Smooth muscle cell (in vitro differentiated cells): Measurements from ENCODE around the gene GIT1. TPM values are rescaled to one million over a fixed set of nuclear protein-coding genes. Genes with fewer than 3 reads are reported as not detected.

Experiments used
- DNase-seq: peaks from one replicate; lab custom pipeline; 2025; ENCODE audit not compliant: unreplicated experiment; lab: John Stamatoyannopoulos, UW
- H2AFZ ChIP-seq: fragments of 200-600 bp; sonication (generic); 2 replicates; pipeline ENCODE4 v1.6.0; 2016; ENCODE audit warnings: antibody characterized with exemption, low read depth, mild to moderate bottlenecking
- H3F3A ChIP-seq: fragments of 200-600 bp; sonication (generic); 2 replicates; pipeline ENCODE4 v1.6.0; 2017; ENCODE audit warnings: antibody characterized with exemption, low read depth
- H3K27ac ChIP-seq: fragments of 200-600 bp; sonication (generic); 2 replicates; pipeline ENCODE4 v1.5.1; 2016; ENCODE audit warnings: low read depth, mild to moderate bottlenecking
- H3K27me3 ChIP-seq: fragments of 200-600 bp; sonication (generic); 2 replicates; pipeline ENCODE4 v1.6.1; 2016; ENCODE audit warnings: low read depth, mild to moderate bottlenecking
- H3K36me3 ChIP-seq: fragments of 200-600 bp; sonication (generic); 2 replicates; pipeline ENCODE4 v1.5.1; 2016; ENCODE audit warnings: low read depth
- H3K4me1 ChIP-seq: fragments of 200-600 bp; sonication (generic); 2 replicates; pipeline ENCODE4 v1.5.1; 2016; ENCODE audit warnings: low read depth
- H3K4me2 ChIP-seq: fragments of 200-600 bp; sonication (generic); 2 replicates; pipeline ENCODE4 v1.6.0; 2016; ENCODE audit warnings: mild to moderate bottlenecking
- H3K4me3 ChIP-seq: fragments of 200-600 bp; sonication (generic); 2 replicates; pipeline ENCODE4 v1.5.1; 2016; ENCODE audit warnings: mild to moderate bottlenecking
- H3K79me2 ChIP-seq: fragments of 200-600 bp; sonication (generic); 2 replicates; pipeline ENCODE4 v1.6.0; 2016; ENCODE audit warnings: low read depth, mild to moderate bottlenecking
- H3K9ac ChIP-seq: fragments of 200-600 bp; sonication (generic); 2 replicates; pipeline ENCODE4 v1.6.0; 2016; ENCODE audit warnings: low read depth
- H3K9me3 ChIP-seq: fragments of 200-600 bp; sonication (generic); replicated peaks from 2 replicates; pipeline ENCODE4 v1.5.1; 2016; ENCODE audit warnings: low read depth
- H4K20me1 ChIP-seq: fragments of 200-600 bp; sonication (generic); 2 replicates; pipeline ENCODE4 v1.6.0; 2016; ENCODE audit warnings: low read depth
- CTCF ChIP-seq: fragments of 200-600 bp; sonication (generic); IDR thresholded peaks from 2 replicates; pipeline ENCODE4 v1.5.1; 2017; ENCODE audit warnings: borderline replicate concordance, mild to moderate bottlenecking, antibody characterized with exemption; ENCODE audit not compliant: insufficient read depth, poor library complexity, severe bottlenecking
- WGBS: methylation state at CpG from one replicate; pipeline ENCODE4 v1.1.7; 2016; ENCODE audit warnings: low lambda C conversion rate; 5-methylcytosine and 5-hydroxymethylcytosine counted together
- polyA plus RNA-seq: library from polyadenylated mRNA; unstranded; fragments of >200 nt; fragmentation: Nextera tagmentation; extraction: Ambion mirVana; gene quantifications from 2 replicates; pipeline ENCODE4 v1.2.1, GENCODE V29; 2016
- total RNA-seq: library from RNA; depleted of rRNA; stranded (reverse); fragments of >200 nt; gene quantifications from 2 replicates; pipeline ENCODE4 v1.2.3, GENCODE V29; 2014

The GIT1 gene
- total and polyA plus RNA-seq, 2 experiments from 2014 or later, result 17.6 to 23.0 TPM

- TF ChIP-seq CTCF, result no peak
- Histone ChIP-seq H3F3A (peaks cover 2% of the 10 kb centered on the region), H3K4me2 (no peak overlapping the region), H3K4me3 (no peak overlapping the region), H3K27ac (no peak overlapping the region), H3K9ac (no peak overlapping the region), H2AFZ (no peak overlapping the region), H3K36me3 (no peaks in the 10 kb centered on the region), H3K9me3 (no peaks in the 10 kb centered on the region), H3K79me2 (no peaks in the 10 kb centered on the region), H4K20me1 (peaks cover 35% of the 10 kb centered on the region), H3K27me3 (no peaks in the 10 kb centered on the region), H3K4me1 (peaks cover 33% of the 10 kb centered on the region)
- DNase-seq, result no peak
- 70% methylated on average over 7 of the region's 7 CpGs for WGBS
These were observed 5.9 kb upstream of the GIT1 start for GRCh38 chr17:29595107-29595942.

- H3K4me1 ChIP-seq, result peaks cover 33% of the 10 kb centered on the region
- DNase-seq, result no peak
- no peak overlapping the region for H2AFZ ChIP-seq
- H3K9me3 ChIP-seq, result no peaks in the 10 kb centered on the region
- 89% methylated on average over 10 of the region's 11 CpGs for WGBS
- H3K27ac ChIP-seq, result no peak overlapping the region
- no peak overlapping the region for H3K4me3 ChIP-seq
- peaks cover 6% of the 10 kb centered on the region for H3F3A ChIP-seq
- H3K79me2 ChIP-seq, result no peaks in the 10 kb centered on the region
- peaks cover 35% of the 10 kb centered on the region for H4K20me1 ChIP-seq
- TF ChIP-seq CTCF, result no peak
- no peaks in the 10 kb centered on the region for H3K36me3 ChIP-seq
- no peak overlapping the region for H3K9ac ChIP-seq
- no peaks in the 10 kb centered on the region for H3K27me3 ChIP-seq
- peak overlapping the region; percentile 99 for H3K4me2 ChIP-seq
These were observed 5.2 kb upstream of the GIT1 start for GRCh38 chr17:29594519-29595090.

GRCh38 chr17:29593591-29594518 lies 4.4 kb upstream of the GIT1 start:
- Histone ChIP-seq H3K9me3 (no peaks in the 10 kb centered on the region), H3F3A (peaks cover 6% of the 10 kb centered on the region), H3K36me3 (no peaks in the 10 kb centered on the region), H3K4me3 (peak overlapping the region; percentile 68), H3K4me2 (peak overlapping the region; percentile 99), H3K79me2 (peaks cover under 1% of the 10 kb centered on the region), H3K9ac (no peak overlapping the region), H4K20me1 (peaks cover 37% of the 10 kb centered on the region), H3K4me1 (peaks cover 33% of the 10 kb centered on the region), H3K27ac (no peak overlapping the region), H3K27me3 (no peaks in the 10 kb centered on the region), H2AFZ (peak overlapping the region; percentile 72)
- DNase-seq, result no peak
- 4% methylated on average over 55 of the region's 64 CpGs for WGBS
- no peak for TF ChIP-seq CTCF
